RWPE1 (cell line): ENCODE data around the gene TTC31.

Experiments
- CTCF ChIA-PET: fragments of 350-600 bp; sonication (Branson Sonifier 250); formaldehyde crosslinking; extraction: SDS; loops from one replicate; lab custom pipeline; 2021; lab: Yijun Ruan, JAX
- POLR2A ChIA-PET: fragments of 400-600 bp; formaldehyde crosslinking; extraction: SDS; loops from one replicate; lab custom pipeline; 2020; ENCODE audit warnings: antibody characterized with exemption; ENCODE audit not compliant: low non-redundant PET; lab: Yijun Ruan, JAX
- DNase-seq: peaks from one replicate; pipeline ENCODE4 v3.0.0; 2012; ENCODE audit warnings: low spot score
- H3K27ac ChIP-seq: fragments of 450-650 bp; 2 replicates; pipeline ENCODE4 v1.5.1; 2017
- CTCF ChIP-seq: fragments of 450-650 bp; conservative IDR thresholded peaks from 2 replicates; pipeline ENCODE4 v1.5.1; 2017; ENCODE audit warnings: low read depth, mild to moderate bottlenecking

Gene TTC31

GRCh38 chr2:74502720-74503505 is 20.0 kb downstream of the TTC31 start:
- ChIA-PET POLR2A (interaction anchor here (0.9 to 1.0 kb wide), 3 partner anchors 19 to 26 kb away, joined by 3 to 4 read pairs (median 3); no protein-coding TSS in a partner anchor), CTCF (interaction anchor here (0.6 to 1.9 kb wide), 4 partner anchors 11 to 99 kb away, joined by 3 to 7 read pairs (median 3); partner anchors contain the start of genes CCDC142 and TTC31)
- TF ChIP-seq CTCF = peak; percentile 49
- peak overlapping the region; percentile 96 for H3K27ac ChIP-seq
- peak; percentile 75 for DNase-seq

- H3K27ac ChIP-seq = peak overlapping the region; percentile 96
- POLR2A ChIA-PET = interaction anchor here (0.9 to 1.0 kb wide), 3 partner anchors 20 to 25 kb away, joined by 3 to 4 read pairs (median 3); no protein-coding TSS in a partner anchor
- TF ChIP-seq CTCF = no peak
- CTCF ChIA-PET = interaction anchor here (0.6 to 1.9 kb wide), 4 partner anchors 10 to 96 kb away, joined by 3 to 7 read pairs (median 3); partner anchors contain the start of genes CCDC142 and TTC31
- DNase-seq = no peak
These were observed 20.9 kb downstream of the TTC31 start for GRCh38 chr2:74503506-74504475.

GRCh38 chr2:74504591-74504990 is 21.7 kb downstream of the TTC31 start:
- POLR2A ChIA-PET = interaction anchor here (0.6 kb wide), 1 partner anchor 33 kb away, joined by 6 read pairs; no protein-coding TSS in a partner anchor
- CTCF ChIA-PET = interaction anchor here (1.9 kb wide), 1 partner anchor 22 kb away, joined by 7 read pairs; the partner anchor contains the start of genes CCDC142 and TTC31
- DNase-seq = no peak
- peak overlapping the region; percentile 96 for H3K27ac ChIP-seq
- no peak for TF ChIP-seq CTCF

GRCh38 chr2:74505448-74506246 is 22.8 kb downstream of the TTC31 start:
- ChIA-PET POLR2A (no interaction called here), CTCF (interaction anchor here (1.3 kb wide), 1 partner anchor 20 kb away, joined by 5 read pairs; the partner anchor contains the start of gene DQX1)
- no peak for TF ChIP-seq CTCF
- peak overlapping the region; percentile 96 for H3K27ac ChIP-seq
- no peak for DNase-seq

- TF ChIP-seq CTCF = peak; percentile 55; the same call in 1 of the 2 replicates
- ChIA-PET CTCF (interaction anchor here (0.6 to 1.7 kb wide), 10 partner anchors 11 to 248 kb away, joined by 3 to 7 read pairs (median 4); partner anchors contain the start of genes CCDC142, DQX1, MRPL53 and TTC31), POLR2A (interaction anchor here (1.0 kb wide), 1 partner anchor 9 kb away, joined by 3 read pairs; no protein-coding TSS in a partner anchor)
- peak; percentile 96 for DNase-seq
- H3K27ac ChIP-seq = peak within 1 kb of the TSS; percentile 96
These were observed 24.5 kb downstream of the TTC31 start, which contains the start of gene PCGF1 for GRCh38 chr2:74507145-74507925. PCGF1 (minus strand) TSS chr2:74507695; CDS start chr2:74507668, 27 bp downstream.
